ENCODE results near the gene EPHA4. TPM values are rescaled to one million over a fixed set of nuclear protein-coding genes. Genes with fewer than 3 reads are reported as not detected.

Gene EPHA4
- total RNA-seq, 1 donor from 2014 or later = 51.2 TPM

DNA sequence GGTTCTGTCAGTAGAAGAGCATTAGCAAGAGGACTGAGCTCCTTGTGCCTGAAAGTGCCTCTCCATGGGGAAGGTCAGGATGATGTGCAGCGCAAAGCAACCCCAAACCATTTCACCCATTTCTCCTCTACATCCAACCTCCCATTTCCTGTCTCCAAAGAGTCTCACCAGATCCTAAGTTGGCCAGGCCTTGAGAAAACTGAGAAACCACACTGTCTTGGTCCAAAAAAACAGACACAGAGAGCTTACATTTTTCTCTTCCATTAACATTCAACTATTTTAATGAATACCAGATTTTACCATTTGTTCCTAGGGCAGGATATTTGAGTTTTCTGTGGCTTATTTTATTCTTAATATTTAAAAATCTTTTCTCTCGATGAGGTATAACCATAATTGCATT, 195.0 kb downstream of the EPHA4 start:
- TF ChIP-seq CTCF (IDR thresholded peaks at IDR 0.05) = no peak
- H3K9me3 ChIP-seq = no peaks in the 10 kb centered on the region
- H3K4me3 ChIP-seq = no peak overlapping the region
- H3K4me1 ChIP-seq = no peaks in the 10 kb centered on the region
- H3K27ac ChIP-seq = no peak overlapping the region
- intact Hi-C loops (cut with DNase I) = no loop called here
- H3K36me3 ChIP-seq = no peaks in the 10 kb centered on the region
- H3K27me3 ChIP-seq = no peaks in the 10 kb centered on the region
- DNase-seq (ENCODE audit: low spot score in 2 of 2) = no peak

DNA sequence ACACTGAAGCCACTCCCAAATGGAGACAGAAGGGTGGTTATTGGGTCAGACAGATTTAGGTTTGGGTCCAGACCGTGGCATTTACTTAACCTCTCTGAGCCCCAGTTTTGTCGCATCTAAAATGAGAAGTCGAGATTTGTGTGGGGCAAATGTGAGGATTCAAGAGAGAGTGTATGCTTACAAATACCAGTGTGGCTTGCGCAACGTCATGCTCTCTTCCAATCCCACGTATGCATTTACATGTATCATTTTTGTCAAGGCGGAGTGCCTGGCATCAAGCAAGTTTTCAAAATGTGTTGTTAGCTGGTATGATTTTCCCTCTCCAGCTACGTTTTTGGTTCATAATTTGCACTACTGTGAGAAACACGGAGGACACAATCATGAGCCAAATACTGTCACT, 197.9 kb downstream of the EPHA4 start:
- H3K4me3 ChIP-seq = no peak overlapping the region
- intact Hi-C loops (cut with DNase I) = no loop called here
- no peaks in the 10 kb centered on the region for H3K36me3 ChIP-seq
- DNase-seq (ENCODE audit: low spot score in 2 of 2) = no peak
- H3K4me1 ChIP-seq = no peaks in the 10 kb centered on the region
- no peak for TF ChIP-seq CTCF (IDR thresholded peaks at IDR 0.05)
- no peaks in the 10 kb centered on the region for H3K9me3 ChIP-seq
- no peak overlapping the region for H3K27ac ChIP-seq
- H3K27me3 ChIP-seq = no peaks in the 10 kb centered on the region

DNA sequence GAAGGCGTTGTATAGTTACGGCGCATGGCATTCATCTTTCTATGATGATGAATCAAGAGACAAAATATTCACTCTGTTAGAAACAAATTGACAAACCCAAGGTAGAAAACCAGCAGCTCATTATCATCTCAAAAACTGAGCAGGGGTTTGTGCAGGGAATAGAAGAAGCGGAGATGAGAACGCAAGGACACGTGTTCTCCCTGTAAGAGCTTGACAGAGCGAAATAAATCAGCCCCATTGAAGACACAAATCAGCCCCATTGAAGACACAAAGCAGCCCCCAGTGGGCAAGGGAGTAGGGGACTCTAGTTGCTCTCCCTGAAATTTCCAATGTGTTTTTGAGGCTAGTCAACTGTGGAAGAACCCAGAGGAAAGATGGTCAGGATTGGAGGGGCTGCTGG, 199.2 kb downstream of the EPHA4 start:
- no peak overlapping the region for H3K27ac ChIP-seq
- intact Hi-C loops (cut with DNase I) = no loop called here
- H3K27me3 ChIP-seq = no peaks in the 10 kb centered on the region
- H3K9me3 ChIP-seq = no peaks in the 10 kb centered on the region
- no peak overlapping the region for H3K4me3 ChIP-seq
- no peaks in the 10 kb centered on the region for H3K36me3 ChIP-seq
- no peak for TF ChIP-seq CTCF (IDR thresholded peaks at IDR 0.05)
- no peak for DNase-seq (ENCODE audit: low spot score in 2 of 2)
- no peaks in the 10 kb centered on the region for H3K4me1 ChIP-seq

GRCh38 chr2:221372159-221372884, 199.8 kb downstream of the EPHA4 start:
- Histone ChIP-seq H3K36me3 (no peaks in the 10 kb centered on the region), H3K9me3 (no peaks in the 10 kb centered on the region), H3K4me3 (no peak overlapping the region), H3K4me1 (no peaks in the 10 kb centered on the region), H3K27me3 (no peaks in the 10 kb centered on the region), H3K27ac (no peak overlapping the region)
- no peak for DNase-seq (ENCODE audit: low spot score in 2 of 2)
- TF ChIP-seq CTCF (IDR thresholded peaks at IDR 0.05) = no peak
- intact Hi-C loops (cut with DNase I) = no loop called here

- DNase-seq (ENCODE audit: low spot score in 2 of 2) = no peak
- H3K36me3 ChIP-seq = no peaks in the 10 kb centered on the region
- H3K9me3 ChIP-seq = no peaks in the 10 kb centered on the region
- TF ChIP-seq CTCF (IDR thresholded peaks at IDR 0.05) = no peak
- H3K27me3 ChIP-seq = no peaks in the 10 kb centered on the region
- H3K27ac ChIP-seq = no peak overlapping the region
- H3K4me1 ChIP-seq = no peaks in the 10 kb centered on the region
- H3K4me3 ChIP-seq = no peak overlapping the region
- intact Hi-C loops (cut with DNase I) = no loop called here
Observed at GRCh38 chr2:221371347-221371746, 200.8 kb downstream of the EPHA4 start.

GRCh38 chr2:221370857-221371211, 201.3 kb downstream of the EPHA4 start:
- no peak for DNase-seq (ENCODE audit: low spot score in 2 of 2)
- Histone ChIP-seq H3K9me3 (no peaks in the 10 kb centered on the region), H3K4me1 (no peaks in the 10 kb centered on the region), H3K36me3 (no peaks in the 10 kb centered on the region), H3K4me3 (no peak overlapping the region), H3K27ac (no peak overlapping the region), H3K27me3 (no peaks in the 10 kb centered on the region)
- intact Hi-C loops (cut with DNase I) = no loop called here
- TF ChIP-seq CTCF (IDR thresholded peaks at IDR 0.05) = no peak

Measured in ascending aorta (tissue), 2 donors.